Smooth muscle cell (in vitro differentiated cells): ENCODE measurements around the gene NUFIP1. TPM values are rescaled to one million over a fixed set of nuclear protein-coding genes. Genes with fewer than 3 reads are reported as not detected.

Experiments
- DNase-seq: peaks from one replicate; lab custom pipeline; 2025; ENCODE audit not compliant: unreplicated experiment; lab: John Stamatoyannopoulos, UW
- H2AFZ ChIP-seq: fragments of 200-600 bp; sonication (generic); 2 replicates; pipeline ENCODE4 v1.6.0; 2016; ENCODE audit warnings: antibody characterized with exemption, low read depth, mild to moderate bottlenecking
- H3F3A ChIP-seq: fragments of 200-600 bp; sonication (generic); 2 replicates; pipeline ENCODE4 v1.6.0; 2017; ENCODE audit warnings: antibody characterized with exemption, low read depth
- H3K27ac ChIP-seq: fragments of 200-600 bp; sonication (generic); 2 replicates; pipeline ENCODE4 v1.5.1; 2016; ENCODE audit warnings: low read depth, mild to moderate bottlenecking
- H3K27me3 ChIP-seq: fragments of 200-600 bp; sonication (generic); 2 replicates; pipeline ENCODE4 v1.6.1; 2016; ENCODE audit warnings: low read depth, mild to moderate bottlenecking
- H3K36me3 ChIP-seq: fragments of 200-600 bp; sonication (generic); 2 replicates; pipeline ENCODE4 v1.5.1; 2016; ENCODE audit warnings: low read depth
- H3K4me1 ChIP-seq: fragments of 200-600 bp; sonication (generic); 2 replicates; pipeline ENCODE4 v1.5.1; 2016; ENCODE audit warnings: low read depth
- H3K4me2 ChIP-seq: fragments of 200-600 bp; sonication (generic); 2 replicates; pipeline ENCODE4 v1.6.0; 2016; ENCODE audit warnings: mild to moderate bottlenecking
- H3K4me3 ChIP-seq: fragments of 200-600 bp; sonication (generic); 2 replicates; pipeline ENCODE4 v1.5.1; 2016; ENCODE audit warnings: mild to moderate bottlenecking
- H3K79me2 ChIP-seq: fragments of 200-600 bp; sonication (generic); 2 replicates; pipeline ENCODE4 v1.6.0; 2016; ENCODE audit warnings: low read depth, mild to moderate bottlenecking
- H3K9ac ChIP-seq: fragments of 200-600 bp; sonication (generic); 2 replicates; pipeline ENCODE4 v1.6.0; 2016; ENCODE audit warnings: low read depth
- H3K9me3 ChIP-seq: fragments of 200-600 bp; sonication (generic); replicated peaks from 2 replicates; pipeline ENCODE4 v1.5.1; 2016; ENCODE audit warnings: low read depth
- H4K20me1 ChIP-seq: fragments of 200-600 bp; sonication (generic); 2 replicates; pipeline ENCODE4 v1.6.0; 2016; ENCODE audit warnings: low read depth
- WGBS: methylation state at CpG from one replicate; pipeline ENCODE4 v1.1.7; 2016; ENCODE audit warnings: low lambda C conversion rate; 5-methylcytosine and 5-hydroxymethylcytosine counted together
- polyA plus RNA-seq: library from polyadenylated mRNA; unstranded; fragments of >200 nt; fragmentation: Nextera tagmentation; extraction: Ambion mirVana; gene quantifications from 2 replicates; pipeline ENCODE4 v1.2.1, GENCODE V29; 2016
- total RNA-seq: library from RNA; depleted of rRNA; stranded (reverse); fragments of >200 nt; gene quantifications from 2 replicates; pipeline ENCODE4 v1.2.3, GENCODE V29; 2014
- TF ChIP-seq, protein P1 (sequence below): fragments of 200-600 bp; sonication (generic); IDR thresholded peaks from 2 replicates; pipeline ENCODE4 v1.5.1; 2017; ENCODE audit warnings: borderline replicate concordance, mild to moderate bottlenecking, antibody characterized with exemption; ENCODE audit not compliant: insufficient read depth, poor library complexity, severe bottlenecking

NUFIP1 gene
- total and polyA plus RNA-seq, 2 experiments from 2014 or later, result 3.8 to 4.5 TPM

DNA sequence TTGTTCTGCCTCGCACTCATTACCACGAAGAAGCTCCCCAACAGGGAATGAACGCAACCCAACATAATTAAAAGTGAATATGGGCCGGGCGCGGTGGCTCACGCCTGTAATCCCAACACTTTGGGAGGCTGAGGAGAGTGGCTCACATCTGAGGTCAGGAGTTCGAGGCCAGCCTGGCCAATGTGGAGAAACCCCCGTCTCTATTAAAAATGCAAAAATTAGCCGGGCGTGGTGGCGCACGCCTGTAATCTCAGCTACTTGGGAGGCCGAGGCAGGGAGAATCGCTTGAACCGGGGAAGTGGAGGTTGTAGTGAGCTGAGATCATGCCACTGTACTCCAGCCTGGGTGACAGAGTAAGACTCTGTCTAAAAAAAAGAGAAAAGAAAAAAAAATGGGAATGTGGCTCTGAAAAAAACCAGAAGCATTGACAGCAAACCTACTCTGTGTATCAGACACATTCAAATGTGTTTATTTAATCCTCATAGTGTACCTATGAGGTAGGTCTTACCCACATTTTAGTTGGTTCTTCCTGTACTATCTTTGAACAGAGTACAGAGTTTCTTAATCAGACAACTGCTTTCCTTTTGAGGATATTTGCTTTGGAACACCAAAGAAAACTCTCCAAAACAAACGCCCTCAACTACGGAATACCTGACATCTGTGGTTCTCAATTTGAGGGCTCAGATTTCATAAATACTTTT is 70.0 kb downstream of the NUFIP1 start:
- peak overlapping the region; percentile 88 for H3K9ac ChIP-seq
- peaks cover 13% of the 10 kb centered on the region for H3F3A ChIP-seq
- no peak for DNase-seq
- H3K79me2 ChIP-seq, result no peaks in the 10 kb centered on the region
- peak overlapping the region; percentile 55 for H3K4me3 ChIP-seq
- H3K9me3 ChIP-seq, result no peaks in the 10 kb centered on the region
- peak overlapping the region; percentile 96 for H3K27ac ChIP-seq
- H3K4me1 ChIP-seq, result peaks cover 6% of the 10 kb centered on the region
- WGBS, result 91% methylated on average over 18 of the region's 18 CpGs
- H3K27me3 ChIP-seq, result no peaks in the 10 kb centered on the region
- peak overlapping the region; percentile 83 for H3K4me2 ChIP-seq
- peak overlapping the region; percentile 68 for H2AFZ ChIP-seq
- TF ChIP-seq, protein P1, sequence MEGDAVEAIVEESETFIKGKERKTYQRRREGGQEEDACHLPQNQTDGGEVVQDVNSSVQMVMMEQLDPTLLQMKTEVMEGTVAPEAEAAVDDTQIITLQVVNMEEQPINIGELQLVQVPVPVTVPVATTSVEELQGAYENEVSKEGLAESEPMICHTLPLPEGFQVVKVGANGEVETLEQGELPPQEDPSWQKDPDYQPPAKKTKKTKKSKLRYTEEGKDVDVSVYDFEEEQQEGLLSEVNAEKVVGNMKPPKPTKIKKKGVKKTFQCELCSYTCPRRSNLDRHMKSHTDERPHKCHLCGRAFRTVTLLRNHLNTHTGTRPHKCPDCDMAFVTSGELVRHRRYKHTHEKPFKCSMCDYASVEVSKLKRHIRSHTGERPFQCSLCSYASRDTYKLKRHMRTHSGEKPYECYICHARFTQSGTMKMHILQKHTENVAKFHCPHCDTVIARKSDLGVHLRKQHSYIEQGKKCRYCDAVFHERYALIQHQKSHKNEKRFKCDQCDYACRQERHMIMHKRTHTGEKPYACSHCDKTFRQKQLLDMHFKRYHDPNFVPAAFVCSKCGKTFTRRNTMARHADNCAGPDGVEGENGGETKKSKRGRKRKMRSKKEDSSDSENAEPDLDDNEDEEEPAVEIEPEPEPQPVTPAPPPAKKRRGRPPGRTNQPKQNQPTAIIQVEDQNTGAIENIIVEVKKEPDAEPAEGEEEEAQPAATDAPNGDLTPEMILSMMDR, result no peak
- H4K20me1 ChIP-seq, result no peaks in the 10 kb centered on the region
- no peaks in the 10 kb centered on the region for H3K36me3 ChIP-seq

DNA sequence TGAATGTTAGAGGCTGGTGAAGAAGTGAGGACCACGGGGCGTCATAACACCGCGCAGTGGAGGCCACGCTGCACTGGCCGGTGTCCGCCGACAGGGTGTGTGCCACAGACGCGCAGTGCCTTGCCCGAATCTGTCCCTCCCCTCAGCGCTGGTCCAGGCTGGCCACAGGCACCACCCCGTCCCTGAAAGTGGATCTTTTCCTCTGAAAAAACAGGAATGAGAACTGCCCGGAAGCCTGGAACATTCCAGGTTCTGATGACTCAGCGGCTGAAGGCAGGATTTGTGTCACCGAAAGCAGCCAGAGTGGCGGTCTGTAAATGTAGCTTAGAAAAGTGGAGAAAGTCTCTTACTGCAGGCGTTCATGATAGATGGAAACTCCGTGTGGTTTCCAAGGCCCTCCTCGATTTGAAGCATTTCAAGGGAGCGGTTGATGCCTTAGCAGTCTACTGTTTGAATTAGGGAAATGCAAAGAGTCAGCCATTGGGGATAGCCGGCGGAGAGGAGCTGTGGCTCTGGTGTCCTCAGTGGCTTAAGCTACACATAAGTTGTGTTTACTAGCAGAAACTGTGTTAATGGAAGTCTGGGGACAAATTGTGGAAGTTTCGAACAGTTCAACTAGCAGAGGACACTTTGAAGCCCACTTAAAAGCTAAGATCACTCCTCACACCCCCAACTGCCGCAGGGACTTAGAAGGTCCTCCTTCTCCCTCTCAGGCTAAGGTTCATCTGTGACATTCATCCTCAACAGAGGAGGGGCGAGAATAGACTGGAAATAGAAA is 70.8 kb downstream of the NUFIP1 start:
- H3K4me1 ChIP-seq, result peaks cover 6% of the 10 kb centered on the region
- peak overlapping the region; percentile 88 for H3K9ac ChIP-seq
- peak overlapping the region; percentile 96 for H3K27ac ChIP-seq
- H3K79me2 ChIP-seq, result no peaks in the 10 kb centered on the region
- peak; percentile 90 for DNase-seq
- TF ChIP-seq, protein P1, result peak; percentile 59
- H3K27me3 ChIP-seq, result no peaks in the 10 kb centered on the region
- H2AFZ ChIP-seq, result peak overlapping the region; percentile 68
- H3K4me3 ChIP-seq, result peak overlapping the region; percentile 55
- WGBS, result 12% methylated on average over 26 of the region's 26 CpGs
- H3K9me3 ChIP-seq, result no peaks in the 10 kb centered on the region
- H3K4me2 ChIP-seq, result peak overlapping the region; percentile 83
- H3F3A ChIP-seq, result peaks cover 13% of the 10 kb centered on the region
- H4K20me1 ChIP-seq, result no peaks in the 10 kb centered on the region
- no peaks in the 10 kb centered on the region for H3K36me3 ChIP-seq

DNA sequence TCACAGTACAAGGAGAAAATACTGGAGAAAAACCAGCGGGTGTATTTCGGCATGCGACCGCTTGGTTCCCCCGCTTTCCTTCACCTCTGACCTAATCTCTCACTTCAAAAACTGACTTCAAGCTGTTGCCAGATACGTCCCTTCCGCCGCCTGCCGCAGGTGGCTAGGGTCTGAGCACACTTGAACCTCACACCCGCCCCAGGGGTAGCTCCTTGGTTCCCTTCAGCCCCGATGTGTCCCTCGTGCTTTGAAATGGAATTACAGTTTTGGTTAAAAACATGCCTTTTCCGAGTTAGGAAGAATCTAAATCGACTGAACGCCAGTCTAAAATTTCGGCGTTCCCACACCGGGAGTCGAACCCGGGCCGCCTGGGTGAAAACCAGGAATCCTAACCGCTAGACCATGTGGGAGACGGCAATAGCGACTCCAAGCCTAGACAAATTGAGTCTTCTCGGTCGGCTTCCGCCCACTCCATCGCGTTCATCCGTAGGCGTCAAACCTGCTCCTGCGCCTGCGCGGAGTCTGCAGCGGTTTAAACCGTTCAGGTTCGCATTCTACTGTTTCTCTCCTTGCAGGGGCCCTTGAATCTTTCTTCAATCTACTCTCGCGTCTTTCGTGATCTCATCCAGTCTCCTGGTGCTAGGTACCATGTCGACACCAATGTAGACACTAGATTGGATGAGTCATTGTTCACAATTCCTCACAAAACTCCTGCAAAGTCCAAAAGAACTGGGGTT is 71.5 kb downstream of the NUFIP1 start:
- peak; percentile 93 for DNase-seq
- Histone ChIP-seq H3K4me2 (peak overlapping the region; percentile 83), H3K4me1 (peaks cover 6% of the 10 kb centered on the region), H2AFZ (peak overlapping the region; percentile 68), H4K20me1 (no peaks in the 10 kb centered on the region), H3K27me3 (no peaks in the 10 kb centered on the region), H3F3A (peaks cover 13% of the 10 kb centered on the region), H3K4me3 (peak overlapping the region; percentile 55), H3K9ac (peak overlapping the region; percentile 88), H3K79me2 (no peaks in the 10 kb centered on the region), H3K36me3 (no peaks in the 10 kb centered on the region), H3K27ac (peak overlapping the region; percentile 96), H3K9me3 (no peaks in the 10 kb centered on the region)
- TF ChIP-seq, protein P1, result peak; percentile 15
- WGBS, result under 1% methylated on average over 41 of the region's 41 CpGs
